NCI-H1092 (cell line): ENCODE measurements around the gene OXTR.

ENCODE experiments used
- DNase-seq: peaks from one replicate; lab custom pipeline; 2025; lab: John Stamatoyannopoulos, UW

OXTR gene

DNA sequence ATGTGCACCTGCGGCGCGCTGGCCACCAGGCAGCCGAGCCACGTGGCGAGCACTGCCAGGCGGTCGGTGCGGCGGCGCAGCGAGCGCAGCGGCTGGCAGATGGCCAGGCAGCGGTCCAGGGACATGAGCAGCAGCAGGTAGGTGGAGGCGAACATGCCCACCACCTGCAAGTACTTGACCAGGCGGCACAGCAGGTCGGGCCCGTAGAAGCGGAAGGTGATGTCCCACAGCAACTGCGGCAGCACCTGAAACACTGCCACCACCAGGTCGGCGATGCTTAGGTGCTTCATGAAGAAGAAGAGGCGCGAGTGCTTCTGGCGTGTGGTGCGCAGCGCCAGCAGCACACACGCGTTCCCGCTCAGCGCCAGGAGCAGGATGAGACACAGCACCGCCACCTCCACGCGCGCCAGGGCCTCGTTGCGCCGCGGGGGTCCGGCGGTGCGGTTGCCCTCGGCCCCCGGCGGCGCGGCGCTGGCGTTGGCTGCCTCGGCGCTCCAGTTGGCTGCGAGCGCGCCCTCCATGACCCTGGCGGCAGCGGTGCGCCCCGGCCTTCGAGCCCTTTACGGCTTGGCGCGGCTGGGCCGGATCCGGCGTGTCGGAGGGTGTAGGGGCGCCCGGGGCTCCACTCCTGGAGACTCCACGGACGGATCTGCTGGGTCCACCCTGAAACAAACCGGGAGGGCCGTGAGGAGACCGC, 1.6 kb downstream of the OXTR start:
- DNase-seq = peak; percentile 26

DNA sequence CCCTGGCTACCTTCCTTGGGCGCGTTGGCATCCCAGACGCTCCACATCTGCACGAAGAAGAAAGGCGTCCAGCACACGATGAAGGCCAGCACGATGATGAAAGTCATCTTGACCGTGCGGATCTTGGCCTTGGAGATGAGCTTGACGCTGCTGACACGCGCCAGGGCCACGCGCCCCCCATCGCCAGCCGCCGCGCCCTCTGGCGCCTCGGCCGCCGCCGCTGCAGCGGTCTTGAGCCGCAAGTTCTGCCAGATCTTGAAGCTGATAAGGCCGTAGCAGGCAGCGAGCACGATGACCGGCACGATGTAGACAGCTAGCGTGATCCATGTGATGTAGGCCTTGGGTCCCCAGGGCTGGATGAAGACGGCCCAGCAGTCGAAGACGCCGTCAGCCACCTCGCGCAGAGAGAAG, 2.2 kb downstream of the OXTR start:
- no peak for DNase-seq

DNA sequence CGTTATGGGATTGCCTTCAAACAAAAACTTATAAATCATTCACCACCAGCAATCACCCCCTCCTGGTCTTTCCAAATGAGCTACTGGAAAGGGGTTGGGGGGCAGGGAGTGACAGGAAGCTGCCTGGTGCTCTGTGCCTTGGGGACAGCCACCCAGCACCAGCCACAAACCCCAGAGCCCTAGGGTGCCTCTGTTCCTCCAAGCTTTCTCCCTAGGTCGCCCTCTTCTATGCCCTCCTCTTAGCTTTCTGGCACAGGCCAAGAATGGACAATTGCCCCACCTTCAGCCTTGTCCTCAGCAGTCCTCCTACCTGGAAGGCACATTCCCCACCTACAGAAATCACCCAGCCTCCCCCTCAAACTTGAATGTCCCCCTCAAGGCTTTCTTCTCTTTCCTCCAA, 3.3 kb downstream of the OXTR start:
- no peak for DNase-seq

DNA sequence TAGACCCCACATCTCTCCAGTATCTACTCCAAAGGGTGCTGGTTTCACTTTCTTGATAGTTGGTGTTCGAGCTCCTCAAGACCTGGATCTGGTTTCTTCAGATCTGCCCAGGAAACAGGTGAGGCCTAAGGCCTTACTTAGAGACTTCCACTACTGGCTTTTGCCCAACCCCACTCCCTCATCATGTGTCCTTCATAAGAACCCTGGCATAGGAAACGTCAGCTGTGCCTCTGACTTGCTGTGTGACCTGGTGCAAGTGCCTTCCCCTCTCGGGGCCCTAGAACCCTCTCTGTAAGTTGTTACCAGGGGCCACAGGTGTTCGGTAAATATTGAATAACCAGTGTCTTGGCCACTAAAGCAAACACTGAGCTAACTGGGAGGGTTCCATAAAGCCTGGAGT, 3.9 kb downstream of the OXTR start:
- DNase-seq = no peak

DNA sequence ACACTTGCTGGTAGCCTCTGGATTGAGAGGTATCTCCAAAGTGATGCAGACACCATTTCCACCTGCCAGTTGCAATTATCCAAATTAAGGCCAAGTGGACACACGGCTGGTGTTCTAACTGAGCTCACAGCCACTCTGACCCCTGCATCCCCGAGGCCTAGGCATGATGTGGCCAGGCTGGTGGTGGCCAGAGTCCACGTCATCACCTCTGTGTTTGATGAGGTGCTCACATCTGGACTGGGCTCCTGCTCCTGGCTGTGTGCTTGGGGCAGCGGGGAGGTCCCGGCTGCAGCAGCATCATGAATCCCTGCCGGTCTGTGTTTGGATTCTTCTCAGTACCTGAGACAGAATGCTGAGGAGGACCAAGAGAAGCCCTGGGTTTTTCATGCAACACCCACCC, 4.9 kb downstream of the OXTR start:
- DNase-seq = no peak

DNA sequence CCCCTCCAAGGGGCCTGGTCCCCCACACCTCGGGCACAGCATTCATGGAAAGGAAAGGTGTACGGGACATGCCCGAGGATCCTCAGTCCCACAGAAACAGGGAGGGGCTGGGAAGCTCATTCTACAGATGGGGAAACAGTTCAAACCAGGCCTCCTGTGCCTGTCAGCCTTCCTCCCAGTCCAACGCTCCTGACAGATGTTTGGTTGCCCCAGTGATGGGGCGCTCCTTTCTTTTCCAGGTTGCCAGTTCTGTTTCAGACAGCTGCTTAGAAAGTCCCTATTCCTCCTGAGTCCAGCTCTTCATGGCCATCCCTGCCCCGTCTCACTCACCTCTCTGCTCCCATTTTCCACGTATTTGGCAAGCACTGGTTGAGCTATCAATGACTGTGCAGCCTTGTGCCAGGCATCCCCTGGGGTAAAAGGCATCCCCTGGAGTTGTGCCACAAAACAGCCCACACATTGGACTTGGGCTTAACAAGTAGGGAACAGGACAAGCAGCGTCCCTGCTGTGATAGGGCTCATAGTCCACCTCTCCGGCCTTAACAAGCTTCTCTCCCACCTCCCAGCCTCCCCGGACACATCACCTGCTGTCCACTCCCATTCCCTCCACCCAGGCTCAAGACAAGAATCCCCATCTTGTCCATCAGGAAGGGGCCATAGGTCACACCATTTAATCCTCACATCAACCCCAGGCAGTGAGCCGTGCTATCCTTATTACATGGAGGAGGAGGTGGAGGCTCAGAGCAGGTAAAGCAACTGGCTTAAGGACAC, 6.6 kb downstream of the OXTR start:
- no peak for DNase-seq

DNA sequence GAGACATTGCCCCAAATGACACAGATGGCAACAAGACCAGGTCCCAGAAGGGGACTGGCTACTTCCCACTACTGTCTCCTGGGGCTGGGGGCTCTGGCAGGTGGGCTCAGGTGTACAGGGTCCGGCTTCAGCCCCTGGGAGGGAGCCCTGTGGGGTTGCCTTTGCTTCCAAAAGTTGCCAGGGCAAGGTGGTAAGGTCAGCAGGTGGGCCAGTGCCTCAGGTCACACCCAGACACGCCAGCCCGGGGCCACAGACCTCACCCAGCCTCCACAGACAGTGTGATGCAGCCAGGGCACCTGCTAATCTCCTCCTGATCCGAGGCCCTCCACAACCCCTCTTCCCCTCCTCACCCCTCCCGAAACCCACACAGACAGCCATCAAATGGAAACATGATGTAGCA, 7.5 kb downstream of the OXTR start:
- no peak for DNase-seq

DNA sequence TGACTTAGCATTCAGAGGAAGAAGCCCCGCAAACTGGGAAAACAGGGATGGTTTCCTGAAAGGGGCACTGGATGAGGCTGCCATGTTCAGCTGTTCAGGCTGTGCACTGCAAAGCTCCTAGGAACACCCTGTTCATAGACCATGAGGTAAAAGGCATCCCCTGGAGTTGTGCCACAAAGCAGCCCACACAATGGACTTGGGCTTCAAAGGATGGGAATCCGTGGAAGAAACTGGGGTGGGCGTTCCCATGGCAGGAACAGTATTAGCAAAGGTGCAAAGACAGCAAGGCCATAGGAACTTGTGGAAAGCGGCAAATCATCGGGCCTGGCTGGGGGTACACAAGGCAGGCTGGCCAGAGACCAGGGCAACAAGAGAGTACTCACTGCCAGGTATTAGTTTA, 8.9 kb downstream of the OXTR start:
- DNase-seq = no peak

DNA sequence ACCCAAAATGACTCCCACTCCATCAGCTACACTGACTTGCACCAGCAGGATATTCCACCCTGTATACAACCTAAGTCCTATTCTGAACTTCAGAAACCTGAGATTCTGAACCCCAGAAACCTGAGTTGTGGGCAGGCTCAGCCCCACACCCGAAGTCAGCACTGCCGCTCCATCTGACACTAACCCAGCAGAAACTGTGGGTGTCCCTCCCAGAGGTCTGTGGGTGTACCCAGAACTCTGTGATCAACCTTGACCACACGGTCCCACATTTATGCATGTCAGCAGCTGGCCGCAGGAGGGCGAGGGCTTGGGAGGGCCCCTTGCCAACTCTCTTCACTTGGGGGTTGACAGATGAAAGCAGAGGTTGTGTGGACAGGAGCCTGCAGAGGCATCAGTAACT, 9.3 kb downstream of the OXTR start:
- DNase-seq = no peak

DNA sequence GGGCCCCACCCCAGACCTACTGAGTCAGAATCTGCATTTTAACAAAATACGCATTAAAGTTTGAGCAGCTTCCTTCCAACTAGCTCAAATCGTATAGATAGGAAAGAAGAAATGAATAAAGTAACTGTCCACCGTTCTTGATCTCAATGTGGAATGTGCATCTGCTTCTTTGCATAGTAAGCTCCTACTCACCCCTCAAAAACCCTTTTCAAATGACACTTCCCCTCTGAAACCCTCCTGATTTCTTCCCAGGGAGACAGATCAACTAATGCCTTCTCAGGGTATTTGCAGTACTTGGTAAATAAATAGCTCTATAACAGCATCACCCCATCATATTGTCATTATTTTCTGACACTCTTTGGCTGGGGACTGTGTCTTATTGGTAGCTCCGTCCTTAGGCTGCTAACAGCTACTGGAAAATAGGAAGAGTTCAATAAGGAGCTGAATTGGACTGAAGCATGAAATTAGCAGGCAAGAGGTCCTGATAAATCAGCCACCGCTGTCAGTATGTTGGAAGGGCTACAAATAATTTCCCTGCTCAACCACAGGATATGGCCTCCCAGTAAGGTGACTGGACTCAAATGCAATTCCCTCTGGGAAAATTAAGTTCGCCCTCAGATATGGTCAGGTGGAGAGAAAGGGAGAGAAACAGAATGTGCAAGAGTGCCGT, 10.2 kb downstream of the OXTR start:
- no peak for DNase-seq

DNA sequence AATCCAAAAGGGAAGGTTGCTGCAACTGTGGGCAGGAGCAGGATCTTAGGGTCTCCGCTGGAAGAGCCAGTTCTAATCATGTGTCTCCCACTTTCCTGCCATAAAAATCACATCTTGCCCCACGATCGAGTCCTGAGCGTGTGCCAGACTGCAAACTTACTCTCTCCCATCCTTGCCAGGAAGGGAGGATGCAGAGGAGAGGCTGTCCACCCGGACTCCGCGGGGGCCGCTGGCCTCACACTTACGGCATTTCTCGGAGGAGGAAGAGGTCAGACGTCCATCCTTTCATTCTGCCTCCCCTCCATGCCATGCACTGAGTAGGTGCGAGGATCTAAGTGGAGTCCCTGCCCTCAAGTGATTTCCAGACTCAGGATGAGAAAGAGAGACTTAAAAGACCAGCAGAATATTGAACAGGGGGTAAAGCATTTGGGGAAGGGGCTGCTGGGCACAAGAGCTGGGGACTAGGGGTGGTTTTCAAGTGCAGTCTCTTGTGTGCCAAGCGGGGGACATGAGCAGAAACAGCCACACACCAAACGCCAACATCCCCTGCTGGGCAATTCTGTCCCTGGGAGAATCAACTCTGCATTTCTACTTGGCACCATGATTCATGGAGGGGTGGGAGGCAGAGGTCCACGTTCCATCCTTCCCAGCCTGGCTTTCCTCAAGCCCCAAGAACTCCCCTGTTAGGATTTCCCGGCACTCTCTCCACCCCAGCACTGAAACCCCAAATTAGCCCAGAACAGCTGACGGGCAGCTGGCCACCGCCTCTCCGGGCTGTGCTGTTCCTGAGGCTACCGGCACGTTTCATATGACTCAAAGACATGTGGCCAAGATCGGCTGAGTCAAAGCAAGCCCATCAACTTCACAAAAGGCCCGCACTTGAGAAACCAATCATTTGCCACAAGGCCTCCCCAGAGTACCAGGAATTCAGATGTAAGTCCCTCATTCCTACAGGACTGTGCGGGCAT, 11.6 kb downstream of the OXTR start:
- DNase-seq = no peak

DNA sequence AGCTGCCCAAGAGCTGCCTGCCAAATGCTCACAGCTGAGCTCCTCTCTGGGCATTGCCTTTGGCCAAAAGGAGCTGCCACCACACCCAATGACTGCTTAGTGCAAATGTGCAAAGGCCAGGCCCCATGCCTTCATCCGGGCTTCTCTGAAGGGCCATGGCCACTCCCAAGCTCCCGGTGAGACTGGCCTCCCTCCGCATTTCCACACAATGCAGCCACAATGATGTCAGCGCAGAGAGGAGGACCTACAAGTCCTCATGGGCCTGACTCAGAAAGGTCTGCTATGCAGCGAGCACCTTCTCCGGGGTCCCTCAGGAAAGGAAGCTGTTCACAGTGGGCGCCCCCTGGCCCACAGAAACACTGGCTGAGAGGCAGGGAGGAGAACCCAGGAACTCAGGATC, 12.7 kb downstream of the OXTR start:
- DNase-seq = no peak

DNA sequence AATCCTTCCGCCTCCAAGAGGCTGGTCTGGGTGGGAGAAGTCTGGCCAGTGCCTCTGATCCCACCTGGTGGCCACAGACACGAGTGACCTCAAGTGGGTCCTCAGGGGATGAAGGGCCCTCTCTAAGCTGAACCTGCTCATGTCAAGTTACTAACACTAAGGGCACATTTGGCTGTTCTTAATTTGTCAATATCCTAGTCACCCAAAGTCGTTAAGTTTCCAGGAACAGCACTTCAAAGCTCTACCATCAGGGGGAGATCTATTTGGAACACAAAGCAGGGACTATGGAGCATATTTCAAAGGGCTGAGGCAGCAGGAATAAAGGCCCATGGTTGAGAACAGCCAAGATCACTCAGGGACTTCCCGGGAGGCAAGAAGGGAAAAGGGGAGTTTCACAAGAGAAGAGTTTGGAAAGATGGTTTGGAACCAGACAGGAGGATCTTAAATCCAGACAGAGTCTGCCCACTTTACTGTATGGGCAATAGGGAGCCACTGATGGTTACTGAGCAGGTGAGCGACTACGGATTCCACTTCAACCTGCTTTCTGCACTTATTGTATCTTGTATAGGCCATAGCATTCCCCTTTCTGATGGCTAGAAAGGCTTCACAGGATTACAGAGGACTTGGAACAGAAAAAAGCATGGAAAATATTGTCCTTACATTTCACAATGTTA, 13.7 kb downstream of the OXTR start:
- no peak for DNase-seq

DNA sequence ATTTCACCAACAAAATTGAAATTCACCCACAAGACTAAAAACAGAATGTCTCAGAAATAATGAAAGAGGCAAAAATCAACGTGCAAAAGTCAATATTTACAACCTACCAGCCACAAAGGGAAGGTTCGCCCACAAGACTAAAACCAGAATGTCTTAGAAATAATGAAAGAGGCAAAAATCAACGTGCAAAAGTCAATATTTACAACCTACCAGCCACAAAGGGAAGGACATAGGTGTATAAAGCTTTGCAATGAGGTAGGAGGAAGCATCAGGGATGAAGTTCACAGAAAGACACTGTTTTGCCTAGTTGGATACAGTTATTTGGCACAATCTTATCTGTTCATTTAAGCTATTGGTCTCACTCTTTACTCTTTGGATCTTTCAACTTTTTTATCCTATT, 14.3 kb downstream of the OXTR start:
- DNase-seq = no peak

DNA sequence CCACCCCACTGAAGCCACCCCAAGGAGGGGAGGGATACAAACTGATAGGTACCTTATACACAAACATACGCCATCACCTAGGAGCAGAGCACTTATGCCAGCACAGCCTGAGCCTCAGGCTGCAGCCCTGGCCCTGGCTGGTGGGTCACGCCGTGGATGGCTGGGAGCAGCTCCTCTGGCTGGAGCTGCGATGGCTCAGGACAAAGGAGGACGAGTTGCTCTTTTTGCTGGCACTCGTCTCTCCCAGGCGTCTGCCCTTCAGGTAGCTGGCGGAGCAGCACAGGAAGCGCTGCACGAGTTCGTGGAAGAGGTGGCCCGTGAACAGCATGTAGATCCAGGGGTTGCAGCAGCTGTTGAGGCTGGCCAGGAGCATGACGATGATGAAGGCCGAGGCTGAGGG, 16.6 kb downstream of the OXTR start:
- no peak for DNase-seq

DNA sequence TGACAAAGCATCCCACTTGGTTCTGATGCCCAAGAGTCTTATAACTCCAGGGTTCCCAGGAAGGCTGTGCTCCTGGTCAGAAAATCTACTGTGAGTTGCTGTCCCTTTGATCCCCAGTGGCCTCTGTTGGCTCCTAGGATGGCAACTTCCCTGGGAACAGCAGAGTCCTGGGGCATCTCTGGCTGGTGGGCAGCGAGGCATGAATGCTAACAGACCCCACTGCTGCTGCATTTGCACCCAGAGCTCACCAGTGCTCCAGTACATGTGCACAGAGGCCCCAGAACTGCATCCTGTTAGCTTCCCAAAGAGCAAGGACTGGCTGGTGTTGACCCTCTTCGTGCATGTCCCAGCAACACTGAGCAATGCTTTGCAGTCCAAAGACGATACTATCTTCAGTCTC, 20.1 kb downstream of the OXTR start:
- DNase-seq = no peak

DNA sequence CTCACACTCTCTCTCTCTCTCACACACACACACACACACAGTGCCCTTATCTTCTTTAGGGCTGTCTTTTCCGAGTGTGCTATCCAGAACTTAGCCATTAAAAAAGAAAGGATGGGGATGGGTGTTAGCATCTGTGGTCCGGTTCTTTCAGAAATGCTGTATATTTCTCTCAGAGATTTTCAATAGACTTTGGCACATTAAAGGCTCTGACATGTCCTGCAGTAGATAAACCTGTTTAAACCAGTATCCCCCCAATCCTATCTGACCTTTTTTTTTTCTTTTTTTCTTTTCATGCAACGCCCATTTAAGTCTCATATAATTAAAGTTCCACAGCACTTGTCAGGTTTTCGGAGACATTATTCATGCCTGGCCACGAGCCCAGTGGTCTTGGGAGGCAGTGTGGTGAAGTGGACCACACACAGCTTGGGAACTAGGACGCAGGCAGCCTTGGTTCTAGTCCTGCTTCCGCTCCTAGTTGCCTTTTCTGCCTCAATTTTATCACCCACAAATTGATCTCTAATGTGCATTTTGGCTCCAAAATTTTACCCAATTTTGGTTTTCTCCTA, 22.6 kb downstream of the OXTR start:
- DNase-seq = no peak

DNA sequence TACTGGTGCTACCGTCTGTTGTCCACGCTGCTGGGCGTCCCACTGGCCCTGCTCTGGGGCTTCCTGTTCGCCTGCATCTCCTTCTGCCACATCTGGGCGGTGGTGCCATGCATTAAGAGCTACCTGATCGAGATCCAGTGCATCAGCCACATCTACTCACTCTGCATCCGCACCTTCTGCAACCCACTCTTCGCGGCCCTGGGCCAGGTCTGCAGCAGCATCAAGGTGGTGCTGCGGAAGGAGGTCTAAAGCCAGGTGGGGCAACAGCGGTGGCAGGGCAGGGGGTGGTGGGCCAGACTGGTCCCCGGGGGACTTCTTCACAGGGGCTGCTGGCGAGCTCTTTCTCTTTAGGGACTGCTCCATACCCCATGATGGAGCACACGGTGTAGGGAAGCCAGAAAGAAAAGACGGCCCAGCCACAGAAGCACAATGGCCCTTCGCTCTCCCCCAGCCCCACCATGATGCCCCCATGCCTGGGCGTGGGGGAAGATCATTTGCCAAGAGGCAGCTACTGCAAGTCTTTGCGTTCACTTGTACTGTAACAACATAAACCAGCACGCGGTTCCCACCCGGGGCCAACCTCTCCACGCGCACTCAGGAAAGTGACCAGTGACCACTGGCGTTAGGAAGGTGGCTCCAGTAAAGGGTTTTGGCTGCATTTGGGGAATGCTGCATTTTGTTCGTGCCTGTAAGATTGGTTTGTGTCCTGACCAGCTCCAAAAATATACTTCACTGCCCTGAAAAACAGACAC, 23.6 kb downstream of the OXTR start:
- DNase-seq = no peak

DNA sequence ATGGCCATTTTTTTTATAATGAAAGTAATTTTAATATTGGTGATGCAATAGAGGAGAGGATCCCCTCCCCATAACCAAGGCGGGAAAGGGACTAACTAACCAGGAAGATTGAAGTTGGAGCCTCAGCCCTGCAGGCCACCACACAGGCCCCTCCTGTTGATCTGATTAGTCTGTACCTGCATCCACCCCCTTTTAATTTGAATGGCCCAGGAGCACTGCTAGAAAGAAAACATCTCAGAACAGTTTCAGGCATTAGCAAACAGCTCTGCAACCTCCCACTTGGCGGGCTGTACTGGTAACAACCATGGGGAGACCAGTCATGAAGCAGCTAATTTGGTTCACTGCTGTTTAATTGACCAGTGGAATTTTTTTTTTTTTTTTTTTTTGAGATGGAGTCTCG, 25.5 kb downstream of the OXTR start:
- DNase-seq = no peak

DNA sequence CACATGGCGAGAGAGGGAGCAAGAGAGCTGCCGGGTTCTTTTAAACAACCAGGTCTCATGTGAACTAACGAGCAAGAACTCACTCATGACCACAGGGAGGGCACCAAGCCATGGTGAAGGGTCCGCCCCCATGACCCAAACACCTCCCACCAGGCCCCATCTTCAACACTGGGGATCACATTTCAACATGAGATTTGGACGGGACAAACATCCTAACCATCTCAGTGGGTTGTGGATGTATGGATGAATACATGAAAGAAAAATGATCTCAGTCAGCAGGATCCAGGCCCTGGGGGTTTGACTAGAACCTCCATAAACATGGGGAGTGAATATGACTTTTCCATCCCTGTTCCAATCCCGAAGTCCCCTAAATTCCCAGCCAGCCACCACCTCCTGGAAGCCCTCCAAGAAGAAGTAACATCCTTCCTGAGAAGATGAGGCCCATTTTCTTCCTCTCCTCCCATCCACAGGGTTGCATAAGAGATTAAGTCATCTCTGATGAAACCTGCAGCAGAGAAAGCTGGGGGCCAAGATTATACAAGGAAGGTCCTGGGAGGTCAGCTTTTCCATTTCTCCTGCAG, 26.3 kb downstream of the OXTR start:
- no peak for DNase-seq
